ENCODE measurements around the gene NT5E. TPM values are rescaled to one million over a fixed set of nuclear protein-coding genes. Genes with fewer than 3 reads are reported as not detected.

The NT5E gene
- total RNA-seq, 1 donor from 2014 or later, result 18.0 TPM

GRCh38 chr6:85470023-85470410, 20.1 kb downstream of the NT5E start:
- intact Hi-C loops (cut with DNase I), result no loop called here

DNA sequence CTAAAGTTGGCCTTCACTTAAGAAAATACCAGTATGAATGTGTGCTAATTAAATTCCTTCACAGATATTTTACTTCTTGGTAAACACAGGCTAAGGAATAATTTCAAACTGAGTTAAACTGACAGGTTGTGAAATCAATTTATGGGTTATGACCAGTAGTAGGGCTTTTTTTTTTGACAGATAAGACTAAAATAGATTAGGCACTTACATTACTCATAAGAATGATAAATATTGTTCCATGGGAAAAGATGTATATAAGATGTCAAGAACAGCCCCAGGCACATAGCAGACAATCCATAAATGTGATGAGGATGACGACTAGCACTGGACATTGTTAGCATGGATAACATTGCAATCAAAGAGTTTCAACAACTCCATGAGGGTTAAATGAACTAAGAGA, 22.9 kb downstream of the NT5E start:
- H3K27ac ChIP-seq, result no peak overlapping the region
- no peaks in the 10 kb centered on the region for H3K36me3 ChIP-seq
- intact Hi-C loops (cut with DNase I), result no loop called here
- no peaks in the 10 kb centered on the region for H3K9me3 ChIP-seq
- no peak for DNase-seq
- no peak for ATAC-seq
- no peaks in the 10 kb centered on the region for H3K27me3 ChIP-seq (ENCODE audit: low read depth)
- no peaks in the 10 kb centered on the region for H3K4me1 ChIP-seq
- H3K4me3 ChIP-seq, result no peak overlapping the region
- TF ChIP-seq, protein P1, sequence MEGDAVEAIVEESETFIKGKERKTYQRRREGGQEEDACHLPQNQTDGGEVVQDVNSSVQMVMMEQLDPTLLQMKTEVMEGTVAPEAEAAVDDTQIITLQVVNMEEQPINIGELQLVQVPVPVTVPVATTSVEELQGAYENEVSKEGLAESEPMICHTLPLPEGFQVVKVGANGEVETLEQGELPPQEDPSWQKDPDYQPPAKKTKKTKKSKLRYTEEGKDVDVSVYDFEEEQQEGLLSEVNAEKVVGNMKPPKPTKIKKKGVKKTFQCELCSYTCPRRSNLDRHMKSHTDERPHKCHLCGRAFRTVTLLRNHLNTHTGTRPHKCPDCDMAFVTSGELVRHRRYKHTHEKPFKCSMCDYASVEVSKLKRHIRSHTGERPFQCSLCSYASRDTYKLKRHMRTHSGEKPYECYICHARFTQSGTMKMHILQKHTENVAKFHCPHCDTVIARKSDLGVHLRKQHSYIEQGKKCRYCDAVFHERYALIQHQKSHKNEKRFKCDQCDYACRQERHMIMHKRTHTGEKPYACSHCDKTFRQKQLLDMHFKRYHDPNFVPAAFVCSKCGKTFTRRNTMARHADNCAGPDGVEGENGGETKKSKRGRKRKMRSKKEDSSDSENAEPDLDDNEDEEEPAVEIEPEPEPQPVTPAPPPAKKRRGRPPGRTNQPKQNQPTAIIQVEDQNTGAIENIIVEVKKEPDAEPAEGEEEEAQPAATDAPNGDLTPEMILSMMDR (IDR thresholded peaks at IDR 0.05), result no peak

More at GRCh38 chr6:85470023-85470410, 20.1 kb downstream of the NT5E start:
- TF ChIP-seq, protein P1 (IDR thresholded peaks at IDR 0.05), result no peak
- H3K4me1 ChIP-seq, result peaks cover 10% of the 10 kb centered on the region
- no peaks in the 10 kb centered on the region for H3K9me3 ChIP-seq
- H3K27me3 ChIP-seq (ENCODE audit: low read depth), result no peaks in the 10 kb centered on the region
- ATAC-seq, result no peak
- no peak overlapping the region for H3K4me3 ChIP-seq
- no peak overlapping the region for H3K27ac ChIP-seq
- no peaks in the 10 kb centered on the region for H3K36me3 ChIP-seq
- no peak for DNase-seq

DNA sequence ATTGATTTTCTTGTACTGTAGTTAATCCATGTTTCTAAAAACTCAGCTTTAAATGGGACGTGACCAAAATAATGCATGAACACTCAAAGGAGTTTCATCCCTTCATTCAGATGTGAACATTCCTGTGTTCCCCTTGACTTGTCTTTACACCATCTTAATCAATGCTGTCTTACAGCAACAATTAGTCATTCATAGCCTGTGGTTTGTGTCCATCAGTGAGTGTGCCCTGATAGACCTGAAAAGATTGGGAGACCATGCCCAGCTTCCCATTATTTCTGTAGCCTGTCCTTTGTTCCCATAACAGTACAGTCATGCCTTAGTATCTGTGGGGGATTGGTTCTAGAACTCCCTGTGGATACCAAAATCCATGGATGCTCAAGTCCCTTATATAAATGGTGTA, 23.9 kb downstream of the NT5E start:
- intact Hi-C loops (cut with DNase I), result no loop called here
- H3K4me3 ChIP-seq, result no peak overlapping the region
- H3K27me3 ChIP-seq (ENCODE audit: low read depth), result no peaks in the 10 kb centered on the region
- H3K4me1 ChIP-seq, result no peaks in the 10 kb centered on the region
- no peak overlapping the region for H3K27ac ChIP-seq
- H3K9me3 ChIP-seq, result no peaks in the 10 kb centered on the region
- TF ChIP-seq, protein P1 (IDR thresholded peaks at IDR 0.05), result no peak
- DNase-seq (no peak), ATAC-seq (no peak)
- no peaks in the 10 kb centered on the region for H3K36me3 ChIP-seq

GRCh38 chr6:85476532-85476931, 26.6 kb downstream of the NT5E start:
- no peak for ATAC-seq
- TF ChIP-seq, protein P1 (IDR thresholded peaks at IDR 0.05), result no peak
- Histone ChIP-seq H3K9me3 (no peaks in the 10 kb centered on the region), H3K4me1 (no peaks in the 10 kb centered on the region), H3K27ac (no peak overlapping the region), H3K27me3 (ENCODE audit: low read depth) (no peaks in the 10 kb centered on the region), H3K36me3 (no peaks in the 10 kb centered on the region), H3K4me3 (no peak overlapping the region)
- no peak for DNase-seq
- intact Hi-C loops (cut with DNase I), result no loop called here

GRCh38 chr6:85479208-85479607, 29.3 kb downstream of the NT5E start:
- no peaks in the 10 kb centered on the region for H3K27me3 ChIP-seq (ENCODE audit: low read depth)
- TF ChIP-seq, protein P1 (IDR thresholded peaks at IDR 0.05), result no peak
- no peaks in the 10 kb centered on the region for H3K9me3 ChIP-seq
- H3K36me3 ChIP-seq, result no peaks in the 10 kb centered on the region
- DNase-seq, result no peak
- intact Hi-C loops (cut with DNase I), result no loop called here
- no peak for ATAC-seq
- no peak overlapping the region for H3K27ac ChIP-seq
- peaks cover 7% of the 10 kb centered on the region for H3K4me1 ChIP-seq
- H3K4me3 ChIP-seq, result no peak overlapping the region
